Loucy (cell line): Measurements from ENCODE around the gene OCLN.
"Not testable (repeated sequence)": the region's sequence is repeated elsewhere in the genome, so short reads cannot be mapped to it uniquely, and the experiment has no call there.

Experiments used
- CTCF ChIP-seq: fragments of 200-600 bp; sonication (generic); conservative IDR thresholded peaks from 2 replicates; pipeline ENCODE4 v1.5.1; 2014; ENCODE audit warnings: mild to moderate bottlenecking, antibody characterized with exemption, low read length
- EZH2phosphoT487 ChIP-seq: fragments of 200-600 bp; IDR thresholded peaks from 2 replicates; pipeline ENCODE4 v1.6.1; 2018; ENCODE audit warnings: antibody characterized with exemption, mild to moderate bottlenecking, moderate library complexity, borderline replicate concordance

DNA sequence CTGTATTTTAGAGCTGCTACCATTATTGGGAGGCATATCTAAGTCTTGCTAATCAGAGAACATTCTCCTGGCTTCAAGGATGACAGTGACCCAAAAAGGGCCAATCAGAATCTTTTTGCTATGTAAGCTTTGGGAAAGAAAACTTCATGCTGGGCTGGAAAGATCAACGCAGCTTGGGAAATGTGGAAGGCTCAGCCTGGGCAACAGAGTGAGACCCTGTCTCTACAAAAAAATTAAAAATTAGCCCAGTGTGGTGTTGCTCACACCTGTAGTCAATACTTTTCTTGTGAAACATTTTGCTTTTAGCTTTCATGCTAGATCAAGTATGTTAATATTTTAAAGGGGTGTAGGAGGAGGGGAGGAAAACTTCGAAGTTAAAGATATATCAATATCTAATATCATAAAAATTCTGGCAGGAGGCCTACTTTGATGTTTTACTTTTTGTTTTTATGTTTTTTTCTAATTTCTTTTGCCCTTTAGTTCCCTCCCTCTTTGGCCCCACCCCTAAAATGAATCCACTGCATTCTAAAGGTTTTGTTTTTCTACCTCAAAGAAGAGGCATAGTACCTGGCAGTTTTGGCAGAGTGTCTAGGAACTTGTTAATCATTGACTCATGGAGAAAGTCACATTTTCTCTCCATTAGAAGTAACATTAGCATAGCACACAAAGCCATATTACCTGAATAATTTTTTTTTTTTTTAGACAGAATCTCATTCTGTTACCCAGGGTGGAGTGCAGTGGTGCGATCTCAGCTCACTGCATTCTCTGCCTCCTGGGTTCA, 50.4 kb downstream of the OCLN start:
- TF ChIP-seq CTCF, EZH2phosphoT487: not testable (repeated sequence)
